Ovary (tissue), 9 donors: ENCODE data around the gene SEC14L2. TPM values are rescaled to one million over a fixed set of nuclear protein-coding genes. Genes with fewer than 3 reads are reported as not detected.

Experiments used
- DNase-seq, 5 donors: peaks; one replicate each; pipeline ENCODE4 v3.0.0-alpha.2; 2019 to 2020
- H3K27ac ChIP-seq, 2 donors: fragments of 200-600 bp; one replicate each; pipeline versions ENCODE4 v1.5.1 to v1.8.0; 2019 to 2022
- H3K27me3 ChIP-seq: fragments of 200-600 bp; one replicate; pipeline ENCODE4 v1.8.0; 2022
- H3K36me3 ChIP-seq: fragments of 200-600 bp; sonication (generic); one replicate; pipeline ENCODE4 v1.5.1; 2019
- H3K4me1 ChIP-seq: one replicate; pipeline ENCODE4 v1.8.1; 2013; ENCODE audit warnings: mild to moderate bottlenecking, moderate library complexity; ENCODE audit not compliant: insufficient read depth
- H3K4me3 ChIP-seq: fragments of 200-600 bp; sonication (generic); one replicate; pipeline ENCODE4 v1.5.1; 2017
- H3K9me3 ChIP-seq, 2 donors: fragments of 200-600 bp in 1 of 2; sonication (generic) in 1 of 2; one replicate each; pipeline versions ENCODE4 v1.5.1 to v1.8.1; 2013 to 2019; ENCODE audit warnings: mild to moderate bottlenecking in 1 of 2, moderate library complexity in 1 of 2
- CTCF ChIP-seq, 3 donors: fragments of 450-650 bp in 2 of 3; fragments of 200-600 bp in 1 of 3; IDR thresholded peaks; one replicate each; pipeline versions ENCODE4 v1.5.1 to v1.8.0; 2016 to 2022; ENCODE audit warnings: antibody characterized with exemption in 3 of 3, mild to moderate bottlenecking in 1 of 3
- EP300 ChIP-seq: sonication (generic); formaldehyde crosslinking; IDR thresholded peaks from one replicate; pipeline ENCODE4 v1.6.1; 2017; ENCODE audit warnings: antibody characterized with exemption
- POLR2A ChIP-seq: fragments of 450-650 bp; IDR thresholded peaks from one replicate; pipeline ENCODE4 v1.6.1; 2017; ENCODE audit warnings: antibody characterized with exemption, mild to moderate bottlenecking, moderate library complexity
- WGBS, 3 donors: extraction: QIAGEN DNeasy Blood & Tissue Kit in 1 of 3; methylation state at CpG; one replicate each; pipeline versions ENCODE4 v1.1.5 to v1.1.7; 2013 to 2017; 5-methylcytosine and 5-hydroxymethylcytosine counted together
- intact Hi-C, 4 donors: fragments of 100-400 bp; cut with DNase I; formaldehyde crosslinking; loops; one replicate each; pipeline versions ENCODE4 v1.11.0 to v1.15.1; 2022 to 2023
- polyA plus RNA-seq, 2 donors: library from polyadenylated mRNA; stranded (reverse); fragments of 200-250 nt in 1 of 2; fragments of 350-450 nt in 1 of 2; fragmentation: Illumina TruSeq in 1 of 2; extraction: RNeasy Lipid Tissue Mini Kit (QIAGEN cat#74804) in 1 of 2; gene quantifications; one replicate each; pipeline ENCODE4 v1.2.3, GENCODE V29; 2013 to 2014
- total RNA-seq, 7 donors: library from RNA; depleted of rRNA in 2 of 7; stranded (reverse); fragments of >200 nt in 2 of 7; fragmentation: NEBNext Ultra II Directional in 3 of 7; extraction: Animal tissue kit (Norgen Biotek cat#: 25700) in 3 of 7; gene quantifications; one replicate each; pipeline versions ENCODE4 v1.1.0 to v1.2.4, GENCODE V29; 2016 to 2023
- donor health status: DM: no; HTN: no; CAD: no; lungs with moderate emphysema.
- donor health status: DM: no; HTN: no; CAD: no.
- donor health status: Bipolar disorder and iron deficiency.
- donor health status: DM: yes; HTN: yes; CAD: no.
- donor health status: DM: no; HTN: no; CAD: no.
- donor health status: DM: yes; HTN: yes; CAD: no.

SEC14L2 gene
- total and polyA plus RNA-seq, 9 donors = 2.5 to 14.3 (median 8.2) TPM

- Histone ChIP-seq H3K9me3 (no peaks in the 10 kb centered on the region), H3K27me3 (no peaks in the 10 kb centered on the region), H3K4me1 (peaks cover 10% of the 10 kb centered on the region), H3K36me3 (no peaks in the 10 kb centered on the region), H3K4me3 (no peak overlapping the region), H3K27ac (no peak overlapping the region)
- TF ChIP-seq CTCF (IDR thresholded peaks at IDR 0.05) (no peak), EP300 (no peak), POLR2A (no peak)
- intact Hi-C loops = loop anchor here in 1 of 4 donors (2.0 kb wide), 1 partner anchor 31 kb away; no protein-coding TSS in a partner anchor
- DNase-seq = no peak
- 82 to 95% (median 92%) methylated on average over 11 of the region's 11 CpGs for WGBS, 3 donors
Measured at GRCh38 chr22:30439836-30440235, 43.0 kb downstream of the SEC14L2 start.

GRCh38 chr22:30441088-30441487 lies 44.3 kb downstream of the SEC14L2 start:
- 5 to 27% (median 8%) methylated on average over 9 of the region's 9 CpGs for WGBS, 3 donors
- Histone ChIP-seq H3K4me3 (no peak overlapping the region), H3K36me3 (no peaks in the 10 kb centered on the region), H3K4me1 (peaks cover 15% of the 10 kb centered on the region), H3K9me3 (no peaks in the 10 kb centered on the region), H3K27ac (peak overlapping the region in 1 of 2 donors; percentile 57), H3K27me3 (no peaks in the 10 kb centered on the region)
- TF ChIP-seq POLR2A (no peak), EP300 (no peak), CTCF (IDR thresholded peaks at IDR 0.05) (no peak)
- intact Hi-C loops = no loop called here
- no peak for DNase-seq

- Histone ChIP-seq H3K4me3 (no peak overlapping the region), H3K9me3 (no peaks in the 10 kb centered on the region), H3K27ac (no peak overlapping the region), H3K27me3 (no peaks in the 10 kb centered on the region), H3K4me1 (peaks cover 17% of the 10 kb centered on the region), H3K36me3 (no peaks in the 10 kb centered on the region)
- 36 to 51% (median 37%) methylated on average over 11 of the region's 11 CpGs for WGBS, 3 donors
- peak in 2 of 5 donors; percentile 28 to 36 for DNase-seq
- intact Hi-C loops = loop anchor here in 1 of 4 donors (5.0 kb wide), 1 partner anchor 37 kb away; no protein-coding TSS in a partner anchor
- TF ChIP-seq CTCF (IDR thresholded peaks at IDR 0.05) (peak in 1 of 3 donors; percentile 21), POLR2A (no peak)
Measured at GRCh38 chr22:30444632-30445437, 48.0 kb downstream of the SEC14L2 start.

GRCh38 chr22:30445438-30446145 lies 48.8 kb downstream of the SEC14L2 start:
- H3K4me3 ChIP-seq = no peak overlapping the region
- peak in 1 of 5 donors; percentile 29 for DNase-seq
- intact Hi-C loops = loop anchor here in 1 of 4 donors (5.0 kb wide), 1 partner anchor 37 kb away; no protein-coding TSS in a partner anchor
- TF ChIP-seq CTCF (IDR thresholded peaks at IDR 0.05) (peak in 1 of 3 donors; percentile 24), POLR2A (no peak)
- peaks cover 15% of the 10 kb centered on the region for H3K4me1 ChIP-seq
- H3K9me3 ChIP-seq = no peaks in the 10 kb centered on the region
- no peaks in the 10 kb centered on the region for H3K27me3 ChIP-seq
- no peak overlapping the region for H3K27ac ChIP-seq
- WGBS, 3 donors = 8 to 24% (median 10%) methylated on average over 5 of the region's 5 CpGs
- H3K36me3 ChIP-seq = no peaks in the 10 kb centered on the region
